GM19240 (cell line): ENCODE measurements around the gene RPRD1B.
"Not testable (repeated sequence)": the region's sequence is repeated elsewhere in the genome, so short reads cannot be mapped to it uniquely, and the experiment has no call there.

Source experiments
- DNase-seq: peaks from one replicate; pipeline ENCODE4 v3.0.0; 2011; ENCODE audit warnings: low spot score; ENCODE audit not compliant: insufficient read length

RPRD1B gene

DNA sequence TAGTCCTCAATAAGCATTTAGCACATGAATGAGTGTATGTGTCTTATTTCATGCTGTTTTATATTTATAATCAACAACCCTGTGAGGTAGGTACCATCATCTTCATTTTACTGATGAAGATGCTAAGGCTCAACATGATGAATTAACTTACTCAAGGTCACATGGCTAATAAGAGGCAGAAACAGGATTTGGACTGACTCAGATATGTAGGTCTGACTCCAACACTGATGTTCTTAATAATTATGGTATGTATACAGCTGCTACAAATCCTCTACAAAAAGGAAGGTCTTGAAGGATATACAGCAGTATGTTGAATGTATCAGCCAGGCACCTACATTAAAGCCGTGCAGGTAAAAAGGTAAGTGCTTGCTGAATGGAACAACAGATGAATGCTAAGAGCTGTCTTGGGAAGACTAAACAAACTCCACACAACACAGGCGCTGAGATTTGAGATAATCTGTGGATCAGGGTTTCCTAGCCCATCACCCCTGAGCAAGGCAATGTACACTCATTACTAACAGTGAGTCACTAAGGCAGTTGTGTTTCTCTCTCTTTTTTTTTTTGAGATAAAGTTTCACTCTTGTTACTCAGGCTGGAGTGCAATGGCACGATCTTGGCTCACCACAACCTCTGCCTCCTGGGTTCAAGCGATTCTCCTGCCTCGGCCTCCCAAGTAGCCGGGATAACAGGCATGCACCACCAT, 32.2 kb upstream of the RPRD1B start:
- DNase-seq: no peak

DNA sequence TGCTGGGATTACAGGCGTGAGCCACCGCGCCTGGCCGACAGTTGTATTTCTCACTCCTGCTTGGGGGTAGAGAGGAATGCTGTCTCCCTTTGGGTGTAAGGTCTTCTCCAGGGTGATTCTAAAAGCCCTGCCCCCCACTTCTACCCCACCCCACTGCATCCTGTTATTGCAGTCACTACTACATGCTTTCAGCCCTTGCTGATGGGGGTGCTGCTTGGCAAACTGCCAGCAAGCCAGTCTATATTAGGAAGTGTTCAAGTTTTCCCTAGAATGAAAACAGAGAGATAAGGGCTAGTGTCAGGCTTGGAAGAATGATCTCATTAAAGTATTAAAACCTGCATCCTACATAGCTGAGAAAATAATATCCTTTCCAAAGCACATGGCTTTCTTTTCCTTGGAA, 31.6 kb upstream of the RPRD1B start:
- no peak for DNase-seq

DNA sequence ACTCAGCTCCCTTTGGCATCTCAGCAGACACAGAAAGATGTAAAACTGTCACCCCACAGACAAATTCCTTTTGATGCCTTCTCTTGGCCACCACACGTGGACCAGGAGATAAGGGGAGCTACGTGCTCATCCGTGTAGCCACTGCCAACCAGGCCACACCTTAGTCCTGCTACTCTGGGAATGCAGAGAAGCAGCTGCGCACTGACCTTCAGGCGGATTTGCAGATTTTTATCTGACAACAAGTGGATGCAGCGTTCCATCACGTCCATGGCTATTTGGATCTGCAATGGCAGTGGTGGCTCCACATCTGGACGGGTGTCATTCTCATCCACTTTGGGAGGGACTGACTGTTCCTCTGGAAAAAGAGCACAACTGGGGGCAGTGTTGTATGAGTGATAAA, 31.1 kb upstream of the RPRD1B start:
- DNase-seq: no peak

DNA sequence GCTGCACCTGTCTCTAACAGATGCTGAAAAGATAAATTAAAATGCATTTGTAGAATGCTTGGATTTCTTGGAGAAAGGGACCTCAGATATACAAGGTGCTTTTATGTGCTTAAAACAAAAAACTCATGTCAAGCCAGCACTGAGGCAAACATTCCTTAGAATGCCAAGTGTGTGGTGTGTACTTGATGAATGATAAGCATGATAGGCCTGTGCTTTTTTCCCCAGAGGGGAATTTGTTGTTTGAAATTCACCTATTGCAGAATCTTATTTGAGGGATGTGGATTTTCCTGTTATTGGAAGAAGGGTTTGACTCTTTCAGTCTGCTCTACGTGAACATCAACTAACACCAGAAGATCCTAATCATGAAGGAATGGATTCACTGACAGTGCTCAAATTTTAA, 29.1 kb upstream of the RPRD1B start:
- DNase-seq: no peak

DNA sequence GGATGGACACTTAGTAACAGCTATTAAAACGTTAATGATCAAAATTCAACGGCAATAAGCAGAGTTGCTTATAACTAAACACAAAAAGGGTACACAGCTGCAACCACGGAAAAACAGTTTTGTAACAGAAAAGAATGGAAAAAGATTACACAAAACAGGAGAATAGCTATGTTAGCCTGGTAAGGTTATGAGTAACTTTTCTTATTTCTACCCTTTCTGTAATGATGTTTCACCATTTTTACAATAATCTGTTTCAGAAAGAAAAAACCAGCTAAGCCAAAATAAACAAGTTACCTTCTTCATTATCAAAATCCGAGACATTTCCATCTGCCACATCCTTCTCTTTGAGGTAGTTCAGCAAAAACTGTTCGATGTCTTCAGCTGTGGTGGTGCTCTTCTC, 27.6 kb upstream of the RPRD1B start:
- DNase-seq: no peak

DNA sequence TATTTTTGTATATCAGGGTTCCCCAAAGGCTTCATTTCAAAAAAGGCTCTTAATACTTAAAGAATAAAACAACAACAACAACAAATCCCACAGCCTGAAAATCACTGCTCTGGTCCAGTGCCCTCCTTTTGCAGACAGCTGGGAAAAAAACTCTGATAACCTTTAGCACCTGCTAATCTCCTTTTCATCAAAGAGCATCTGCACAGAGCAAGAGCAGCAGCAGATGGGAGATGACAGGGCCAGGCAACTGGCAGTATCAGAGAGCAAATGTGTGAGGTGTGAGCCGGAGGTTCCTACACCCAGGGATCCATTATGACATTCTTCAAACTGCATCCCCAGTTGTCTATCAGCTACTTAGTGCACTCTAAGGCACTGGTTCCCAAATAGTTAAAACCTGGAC, 26.0 kb upstream of the RPRD1B start:
- no peak for DNase-seq

DNA sequence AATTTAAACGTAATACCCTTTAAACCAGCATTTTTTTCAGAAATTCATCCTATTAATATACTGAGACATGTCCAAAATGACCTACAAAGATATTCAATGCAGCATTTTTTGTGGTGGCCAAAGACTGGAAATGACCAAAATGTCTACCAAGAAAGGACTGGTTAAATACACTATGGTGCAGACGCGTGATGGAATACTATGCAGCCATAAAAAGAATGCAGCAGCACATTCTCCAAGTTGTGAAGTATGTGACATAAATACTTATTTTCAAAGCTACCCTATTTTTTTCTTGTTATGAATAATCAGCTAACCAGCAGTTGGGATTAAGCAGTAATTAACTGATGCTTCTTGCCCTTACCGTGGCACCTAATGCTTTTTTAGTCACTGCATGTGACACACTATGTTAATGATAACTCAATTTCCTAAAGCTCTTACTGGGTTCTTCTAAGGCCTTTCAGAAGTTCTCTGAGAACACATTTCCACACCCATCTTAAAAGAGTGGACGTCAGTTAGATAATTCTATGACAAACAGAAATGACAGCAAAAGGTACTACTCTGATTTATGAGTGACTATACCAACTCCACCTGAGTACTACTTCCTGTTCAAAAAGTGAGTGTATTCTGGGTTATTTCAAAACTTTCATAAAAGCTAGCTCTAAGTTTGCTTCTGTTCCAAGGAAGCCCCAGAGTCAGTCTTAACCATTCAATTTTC, 25.2 kb upstream of the RPRD1B start:
- DNase-seq: no peak

DNA sequence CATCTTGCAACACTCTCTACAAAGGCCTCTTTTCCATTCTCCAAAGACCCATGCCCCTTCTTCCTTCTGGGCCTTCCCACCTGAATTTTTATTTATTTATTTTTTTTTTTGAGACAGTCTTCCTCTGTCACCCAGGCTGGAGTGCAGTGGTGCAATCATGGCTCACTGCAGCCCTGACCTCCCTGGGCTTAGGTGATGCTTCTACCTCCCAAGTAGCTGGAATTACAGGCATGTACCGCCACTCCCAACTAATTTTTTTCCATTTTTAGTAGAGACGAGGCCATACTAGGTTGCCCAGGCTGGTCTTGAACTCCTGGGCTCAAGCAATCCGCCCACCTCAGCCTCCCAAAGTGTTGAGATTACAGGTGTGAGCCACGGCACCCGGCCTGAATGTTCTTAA, 24.1 kb upstream of the RPRD1B start:
- not testable (repeated sequence) for DNase-seq

DNA sequence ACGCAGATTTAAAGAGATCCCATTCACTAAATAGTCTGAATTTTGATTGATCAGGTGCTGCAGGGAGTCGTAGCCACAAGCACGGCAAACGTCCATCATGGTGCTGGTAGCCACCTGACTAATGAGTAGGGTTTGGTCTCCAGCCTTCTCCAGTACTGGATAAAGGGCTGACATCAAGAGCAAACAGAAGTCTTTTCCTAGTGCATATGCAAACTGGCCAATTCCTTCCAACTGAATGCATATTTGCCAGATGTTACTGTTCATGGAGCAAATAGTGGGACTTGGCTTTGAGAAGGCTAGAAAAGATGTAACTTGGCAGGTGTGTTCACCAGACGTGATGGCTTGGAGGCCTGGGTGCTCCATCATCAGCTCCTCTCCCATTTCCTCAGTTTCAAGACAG, 21.9 kb upstream of the RPRD1B start:
- DNase-seq: no peak

DNA sequence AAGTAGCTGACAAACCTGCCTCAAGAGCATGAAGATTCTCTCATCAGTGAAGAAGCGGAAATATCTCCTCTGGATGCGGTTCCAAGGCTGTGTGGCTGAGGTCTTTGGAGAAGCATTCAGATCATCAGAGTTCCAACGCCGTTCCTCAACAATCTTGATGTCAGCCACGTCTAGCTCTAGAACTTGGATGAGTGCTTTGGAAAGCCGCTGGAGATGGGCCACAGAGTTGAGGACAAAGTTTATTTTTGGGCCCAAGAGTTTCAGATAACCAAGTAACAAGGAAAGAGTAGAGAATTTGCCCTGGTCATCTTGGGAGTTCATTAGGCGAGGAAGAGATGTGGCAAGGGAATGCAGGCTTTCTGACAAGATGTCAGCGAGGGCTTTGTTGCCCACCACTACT, 21.2 kb upstream of the RPRD1B start:
- no peak for DNase-seq

DNA sequence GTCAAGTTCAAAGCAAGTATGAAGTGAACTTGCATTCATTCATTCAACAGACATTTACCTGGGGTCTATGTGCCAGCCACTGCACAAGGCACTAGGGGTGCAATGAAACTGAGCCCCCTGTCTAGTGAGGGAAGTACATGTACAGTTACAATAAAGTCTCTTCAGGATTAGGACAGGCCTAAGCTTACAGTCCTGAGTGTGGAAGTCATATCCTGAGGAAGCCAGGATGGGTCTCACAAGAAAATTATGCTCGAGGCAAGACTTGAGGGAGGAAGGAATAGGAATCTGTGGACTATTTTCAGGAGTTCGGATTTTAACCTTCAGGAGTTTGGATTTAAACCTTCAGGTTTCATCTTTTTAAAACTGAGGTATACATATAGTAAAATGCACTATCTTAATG, 19.7 kb upstream of the RPRD1B start:
- no peak for DNase-seq

DNA sequence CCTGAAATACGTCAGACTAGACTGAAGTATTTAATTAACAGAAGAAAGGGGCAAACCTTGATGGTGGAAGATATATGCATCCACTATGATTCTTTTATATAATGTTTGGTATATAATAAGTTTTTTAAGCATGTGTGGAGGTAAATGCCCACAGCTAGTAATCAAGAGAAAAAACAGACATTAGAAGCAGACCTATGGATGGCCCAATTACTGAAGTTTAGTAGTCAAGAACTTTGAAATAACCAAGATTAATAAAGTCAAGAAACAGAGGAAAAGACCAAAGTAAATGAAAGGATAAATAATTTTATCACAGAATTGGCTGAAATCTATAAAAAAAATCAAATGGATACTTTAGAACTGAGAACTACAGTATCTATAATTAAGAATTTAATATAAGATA, 15.6 kb upstream of the RPRD1B start:
- no peak for DNase-seq

DNA sequence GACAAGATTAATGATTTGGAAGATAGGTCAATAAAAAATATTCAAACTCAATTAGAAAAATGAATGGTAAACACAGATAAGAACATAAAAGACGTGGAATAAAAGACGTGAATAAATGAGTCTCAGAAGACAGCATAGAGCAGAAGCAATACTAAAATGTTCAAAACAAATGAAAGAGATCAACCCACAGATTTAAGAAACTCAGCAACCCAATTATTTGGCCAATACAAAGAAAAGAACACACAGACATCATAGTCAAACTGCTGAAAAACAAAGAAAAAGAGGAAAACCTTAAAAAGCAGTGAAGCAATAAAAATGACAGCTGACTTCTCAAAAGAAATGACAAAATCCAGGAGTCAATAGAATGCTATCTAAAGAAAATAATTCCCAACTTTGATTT, 15.2 kb upstream of the RPRD1B start:
- DNase-seq: no peak

DNA sequence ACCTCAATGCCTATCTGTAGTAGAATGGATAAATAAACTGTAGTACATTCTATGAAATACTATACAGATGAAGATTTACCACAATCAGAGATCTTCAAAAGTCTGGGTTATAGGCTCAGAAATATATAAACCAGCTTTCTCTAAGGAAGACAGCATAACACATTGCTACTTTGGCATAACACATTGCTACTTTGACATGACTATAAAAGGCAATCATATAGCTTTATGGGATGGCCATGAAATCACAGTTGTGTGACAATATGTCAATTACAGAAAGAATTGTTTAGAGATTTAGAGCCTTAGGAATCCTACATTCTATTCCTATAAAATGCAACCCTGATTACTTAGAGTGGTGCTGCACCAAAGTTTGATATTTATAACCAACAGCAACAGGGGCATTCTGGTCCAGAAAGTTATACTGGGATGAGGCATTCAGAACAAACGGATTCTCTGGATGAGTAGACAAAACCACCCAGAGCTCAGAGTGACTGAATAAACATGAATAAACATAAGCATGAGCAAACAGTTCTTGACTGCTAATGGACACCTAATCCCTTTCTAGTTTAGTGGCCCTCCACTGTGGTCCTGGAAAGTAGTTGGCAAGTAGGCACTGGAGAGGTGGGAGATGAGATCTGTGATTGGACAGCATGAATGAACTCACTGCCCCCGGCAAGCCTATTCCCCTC, 12.3 kb upstream of the RPRD1B start:
- no peak for DNase-seq

DNA sequence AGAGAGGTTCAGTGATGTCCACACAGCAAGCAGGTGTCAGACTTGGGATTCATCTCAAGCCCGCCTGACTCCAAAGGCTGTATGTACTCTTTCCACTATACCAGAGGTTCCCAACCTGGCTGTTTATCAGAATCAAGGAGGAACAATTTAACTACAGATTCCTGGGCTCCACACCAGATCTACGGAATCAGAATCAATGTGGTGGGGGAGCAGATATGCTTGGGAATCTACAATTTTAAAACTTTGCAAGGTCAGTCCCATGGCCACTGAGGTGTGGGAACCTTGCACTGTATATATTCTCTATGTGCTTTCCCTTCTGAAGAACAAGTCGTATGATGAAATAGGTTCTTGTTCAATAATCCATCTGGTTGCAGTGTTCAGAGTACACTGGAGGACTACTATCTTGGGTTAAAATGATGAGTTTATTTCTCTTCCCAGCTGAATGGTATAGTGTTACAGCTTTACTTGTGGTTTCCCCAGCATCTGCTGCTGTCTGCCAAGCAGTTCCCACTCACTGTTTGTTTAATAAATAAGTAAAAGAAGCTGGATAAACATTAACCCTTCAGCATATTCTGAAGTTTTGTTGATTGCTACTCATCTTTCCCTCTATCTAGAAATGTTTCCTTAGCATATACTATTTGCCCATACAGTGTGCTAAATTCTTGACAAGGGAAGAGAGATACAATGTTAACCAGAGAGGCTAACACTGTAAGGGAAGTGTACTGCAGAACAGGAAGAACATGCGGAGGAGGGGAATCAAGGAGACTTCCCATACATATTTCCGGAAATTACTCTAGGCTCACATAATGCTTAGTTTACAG, 10.2 kb upstream of the RPRD1B start:
- no peak for DNase-seq

DNA sequence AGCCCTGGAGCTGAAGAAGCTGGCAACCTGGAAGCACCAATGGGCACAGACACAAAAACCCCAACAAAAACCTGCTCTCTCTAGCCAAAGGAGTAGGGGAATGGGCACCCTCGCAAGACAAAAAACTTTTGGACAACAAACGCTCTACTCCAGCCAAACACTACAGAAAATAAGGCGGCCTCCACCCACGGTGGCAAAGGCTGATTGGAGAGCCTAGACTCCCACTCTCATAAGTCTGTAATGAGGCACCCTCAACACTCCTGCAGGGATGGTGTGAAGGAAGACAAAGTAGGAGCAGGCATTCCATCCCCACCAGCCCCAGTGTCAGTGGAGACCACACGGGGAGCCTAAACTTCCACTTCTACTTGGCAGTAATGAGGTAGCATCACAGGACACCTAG, 9.1 kb upstream of the RPRD1B start:
- no peak for DNase-seq

DNA sequence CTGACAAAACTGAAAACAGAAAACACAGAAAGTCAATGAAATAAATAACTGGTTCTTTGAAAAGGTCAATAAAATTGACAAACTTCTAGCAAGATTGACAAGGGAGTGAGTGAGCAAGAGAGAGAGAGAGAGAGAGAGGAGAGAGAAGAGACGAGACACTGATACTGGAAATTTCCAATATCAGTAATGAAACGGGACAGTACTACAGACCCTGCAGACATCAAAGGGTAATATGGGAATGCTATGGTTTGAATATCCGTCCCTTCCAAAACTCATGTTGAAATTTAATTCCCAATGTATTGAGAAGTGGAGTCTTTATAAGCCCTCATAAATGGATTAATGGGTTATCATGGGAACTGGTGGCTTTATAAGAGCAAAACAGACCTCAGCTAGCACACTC, 4.1 kb upstream of the RPRD1B start:
- no peak for DNase-seq

DNA sequence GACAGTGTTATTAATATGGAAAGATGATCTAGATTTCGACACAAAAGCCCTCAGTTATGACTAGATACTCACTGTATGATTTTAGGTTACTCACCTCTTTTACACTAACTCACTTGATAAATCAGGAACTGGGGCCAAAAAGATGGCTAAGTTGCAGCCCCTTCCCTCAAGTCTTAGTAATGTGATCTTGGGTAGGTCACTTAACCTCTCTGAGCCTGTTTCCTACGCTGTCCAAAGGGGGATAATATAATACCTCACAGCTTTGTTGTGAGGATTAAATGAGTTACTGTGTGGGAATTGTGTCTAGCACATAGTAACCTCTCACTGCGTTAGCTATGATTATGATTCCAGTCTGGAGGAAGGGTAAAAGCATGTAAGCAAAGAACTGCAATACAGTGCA, 1.6 kb upstream of the RPRD1B start:
- DNase-seq: no peak

DNA sequence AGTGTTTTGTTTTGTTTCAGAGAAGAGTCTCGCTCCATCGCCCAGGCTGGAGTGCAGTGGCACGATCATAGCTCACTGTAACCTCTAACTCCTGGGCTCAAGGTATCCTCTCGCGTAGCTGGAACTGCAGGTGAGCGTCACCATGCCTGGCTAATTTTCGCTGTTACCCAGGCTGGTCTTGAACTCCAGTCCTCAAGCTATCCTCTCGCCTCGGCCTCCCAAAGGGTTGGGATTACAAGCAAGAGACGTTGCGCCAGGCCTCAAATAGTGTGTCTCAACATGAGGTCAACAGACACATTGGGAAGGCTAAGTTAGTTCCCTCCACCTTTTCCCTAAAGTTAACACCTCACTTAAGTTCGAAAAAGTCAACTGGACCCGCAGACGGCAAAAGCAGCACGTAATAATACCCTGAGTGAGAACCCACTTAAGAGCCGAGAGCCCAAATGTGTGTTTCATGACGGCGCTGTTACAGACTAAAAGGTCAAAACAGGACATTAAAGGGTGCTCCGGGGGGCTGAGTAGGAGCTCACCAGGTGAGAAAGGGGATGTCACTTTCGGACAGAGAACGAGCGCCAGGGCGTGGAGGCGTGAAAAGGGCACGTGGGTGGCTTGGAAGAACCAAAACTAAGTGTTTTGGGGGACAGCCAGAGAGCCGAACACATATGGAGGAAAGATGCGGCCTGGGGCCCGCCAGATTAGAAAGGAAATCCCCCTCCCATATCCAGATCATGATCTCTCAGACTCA, 789 bp upstream of the RPRD1B start:
- no peak for DNase-seq

DNA sequence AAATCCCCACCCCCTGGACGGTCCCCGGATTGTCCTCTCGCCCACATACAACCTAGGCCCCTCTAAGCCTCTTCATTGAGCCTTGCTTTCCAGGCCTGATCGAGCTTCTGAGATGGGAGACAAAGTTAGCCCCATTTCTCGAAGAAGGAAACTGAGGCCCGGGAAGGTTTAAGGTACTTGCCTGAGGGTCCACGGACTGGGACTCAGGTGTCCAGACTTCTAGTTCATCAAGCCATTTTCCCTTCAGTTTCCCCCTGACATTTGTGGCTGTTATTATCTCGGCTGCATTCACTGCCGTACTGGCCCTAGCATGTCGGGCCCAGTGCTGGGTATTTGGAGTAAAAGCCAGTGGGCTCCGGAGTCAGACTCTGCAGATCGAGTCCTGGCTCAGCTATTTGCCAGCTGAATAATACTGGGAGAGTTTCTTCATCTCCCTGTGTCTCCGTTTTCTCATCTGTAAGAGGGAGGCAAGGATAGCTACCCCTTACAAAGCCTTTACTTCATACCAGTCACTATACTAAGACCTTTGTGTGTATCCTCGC, 633 bp downstream of the RPRD1B start:
- no peak for DNase-seq

DNA sequence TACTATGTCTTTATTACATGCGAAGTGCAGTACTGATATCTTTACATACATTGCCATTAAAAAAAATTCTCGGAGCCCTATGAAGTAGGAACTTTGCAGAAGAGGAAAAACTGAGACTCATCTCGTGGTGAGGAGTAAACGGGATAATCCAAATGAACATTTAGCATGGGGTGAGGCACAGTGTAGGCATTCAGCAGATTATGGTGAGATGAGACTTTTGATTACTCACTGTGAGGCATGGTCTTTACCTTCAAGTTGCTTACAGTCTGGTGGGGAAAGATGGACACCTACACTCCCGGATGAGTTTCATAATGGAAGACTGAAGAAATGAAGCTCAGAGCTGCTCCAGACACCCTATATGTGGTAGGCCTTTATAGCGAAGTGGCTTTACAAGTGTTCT, 1.4 kb downstream of the RPRD1B start:
- DNase-seq: no peak
